ENCODE measurements around the gene MEIKIN.

Gene MEIKIN, protein sequence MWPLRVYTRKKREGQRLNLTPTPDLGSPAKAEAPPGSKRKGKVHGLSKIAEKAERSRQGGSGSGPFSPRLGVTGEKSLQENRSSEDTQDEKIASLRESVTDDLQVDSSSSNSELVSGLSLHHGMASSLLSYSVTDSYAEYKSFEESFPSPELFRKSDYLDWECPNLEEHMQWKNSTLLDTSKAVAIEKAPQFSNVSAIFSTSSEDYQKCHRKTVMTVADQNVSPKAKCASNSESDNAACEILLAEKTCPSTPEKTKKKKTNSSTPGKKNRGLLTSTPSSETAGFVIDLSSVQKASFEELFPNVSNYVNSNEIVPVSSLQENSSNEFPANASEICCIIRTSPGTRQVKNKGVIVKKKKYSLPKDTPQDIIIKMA

DNA sequence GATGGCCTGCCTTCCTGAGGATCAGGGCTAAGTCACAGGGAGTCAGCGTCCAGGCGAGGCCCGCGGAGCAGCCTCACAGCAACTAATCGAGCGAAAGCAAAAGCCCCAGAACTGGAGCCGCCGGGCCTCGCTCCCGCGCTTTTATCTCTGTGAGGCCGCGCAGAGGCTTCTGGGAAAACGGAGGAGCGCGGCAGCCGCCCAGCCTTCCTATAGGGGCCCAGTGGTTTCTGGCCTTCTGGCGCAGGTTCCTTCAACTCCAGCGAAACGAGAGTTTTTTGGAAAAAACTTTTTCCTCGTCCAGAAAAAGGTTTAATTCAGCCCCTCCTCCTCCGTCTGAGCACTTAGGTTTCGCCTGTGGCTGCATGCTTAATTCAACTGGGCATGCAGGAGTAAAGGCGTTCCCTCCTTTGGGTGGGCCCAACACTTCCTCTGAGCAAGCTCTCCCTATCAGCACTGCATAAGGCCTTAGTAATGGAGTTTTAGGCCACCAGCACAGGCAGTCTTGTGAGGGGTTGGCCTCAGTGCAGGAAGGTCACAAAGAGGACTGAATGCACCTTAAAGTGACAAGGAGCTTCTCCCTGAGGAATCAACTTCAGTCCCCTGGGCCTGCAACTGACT, at the start of gene MEIKIN:
MEIKIN (minus strand) TSS at position 113 of the 618 bp plus-strand sequence. CDS start 158 bp downstream, outside the sequence.
- DNase-seq: no peak

GRCh38 chr5:131994533-131995226, 49.2 kb upstream of the MEIKIN start:
- DNase-seq: no peak

GRCh38 chr5:131994090-131994489, 48.6 kb upstream of the MEIKIN start:
- DNase-seq: no peak

- DNase-seq: no peak
These were observed 48.2 kb upstream of the MEIKIN start for GRCh38 chr5:131993676-131994075.

GRCh38 chr5:131992370-131992769, 46.9 kb upstream of the MEIKIN start:
- no peak for DNase-seq

DNA sequence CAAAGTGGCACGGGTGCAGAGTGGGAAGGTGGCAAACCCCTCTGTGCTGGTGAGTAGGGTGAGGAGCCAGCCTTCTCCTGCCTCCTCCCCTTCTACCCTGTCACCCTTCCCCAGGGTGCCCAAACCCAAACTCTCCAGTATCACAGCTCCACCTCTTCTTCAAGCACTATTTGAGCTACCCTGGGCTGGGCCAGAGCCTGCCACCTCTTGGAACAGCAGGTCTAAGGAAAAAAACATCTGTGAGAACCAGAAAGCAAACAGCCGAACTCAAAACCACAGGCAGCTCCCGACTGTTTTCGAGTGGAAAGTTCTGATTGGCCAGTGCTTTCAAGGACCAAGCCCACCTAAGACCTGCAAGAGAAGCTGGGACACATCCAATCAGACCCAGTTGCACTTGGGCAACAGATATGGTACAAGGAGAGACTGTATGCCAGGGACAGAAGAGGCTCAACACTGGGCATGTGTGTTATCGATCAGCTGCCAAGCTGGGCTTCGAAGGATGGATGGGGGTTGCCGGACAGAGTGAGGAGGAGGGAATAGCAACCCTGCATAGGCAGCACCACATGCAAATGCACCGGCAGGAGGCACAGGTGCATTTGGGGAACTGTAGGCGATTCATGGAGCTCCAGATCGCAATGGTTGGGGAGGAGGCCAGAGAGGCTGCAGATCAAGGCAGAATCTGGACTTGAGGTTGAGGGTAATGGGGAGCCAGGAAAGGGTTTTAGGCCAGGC, 46.3 kb upstream of the MEIKIN start:
- DNase-seq: no peak

- no peak for DNase-seq
These were observed 45.3 kb upstream of the MEIKIN start for GRCh38 chr5:131990716-131991115.

GRCh38 chr5:131988601-131989000, 43.1 kb upstream of the MEIKIN start:
- DNase-seq: no peak

- DNase-seq: no peak
These were observed 41.8 kb upstream of the MEIKIN start for GRCh38 chr5:131987251-131987650.

DNA sequence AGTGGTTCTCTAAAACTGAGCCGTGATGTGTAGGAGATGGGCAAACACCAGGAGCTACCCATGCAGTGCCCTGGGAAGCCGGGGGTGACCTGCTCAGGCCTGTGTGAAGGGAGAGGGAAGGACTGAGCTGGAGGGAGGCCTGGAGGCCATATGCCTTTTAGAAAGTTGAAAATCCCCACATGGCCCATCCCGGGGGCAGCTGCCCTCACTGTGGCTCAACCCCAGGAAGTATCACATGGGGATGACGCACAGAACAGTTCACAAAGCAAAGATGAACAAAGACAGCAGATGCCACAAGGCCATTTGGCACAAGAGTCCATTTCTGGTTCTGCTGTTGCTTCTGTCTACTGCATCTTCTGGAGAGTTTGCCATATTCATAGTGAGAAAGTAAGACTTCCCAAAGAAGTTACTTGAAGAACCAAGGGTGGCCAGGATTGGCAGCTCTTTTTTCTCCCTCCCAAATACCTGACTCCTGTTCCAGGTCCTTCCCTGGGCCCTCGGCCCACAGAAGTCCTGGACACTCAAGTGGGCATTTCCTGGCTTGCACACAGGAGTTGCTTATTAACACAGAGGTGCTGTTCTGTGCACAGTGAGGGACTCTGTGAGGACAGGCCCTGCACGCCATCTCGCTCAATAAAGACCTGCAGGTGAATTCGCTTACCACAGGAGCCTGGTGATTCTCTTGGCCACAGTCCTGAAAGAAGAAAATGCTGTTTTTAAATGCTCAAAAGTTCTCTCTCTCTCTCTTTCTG, 40.9 kb upstream of the MEIKIN start:
- DNase-seq: no peak

DNA sequence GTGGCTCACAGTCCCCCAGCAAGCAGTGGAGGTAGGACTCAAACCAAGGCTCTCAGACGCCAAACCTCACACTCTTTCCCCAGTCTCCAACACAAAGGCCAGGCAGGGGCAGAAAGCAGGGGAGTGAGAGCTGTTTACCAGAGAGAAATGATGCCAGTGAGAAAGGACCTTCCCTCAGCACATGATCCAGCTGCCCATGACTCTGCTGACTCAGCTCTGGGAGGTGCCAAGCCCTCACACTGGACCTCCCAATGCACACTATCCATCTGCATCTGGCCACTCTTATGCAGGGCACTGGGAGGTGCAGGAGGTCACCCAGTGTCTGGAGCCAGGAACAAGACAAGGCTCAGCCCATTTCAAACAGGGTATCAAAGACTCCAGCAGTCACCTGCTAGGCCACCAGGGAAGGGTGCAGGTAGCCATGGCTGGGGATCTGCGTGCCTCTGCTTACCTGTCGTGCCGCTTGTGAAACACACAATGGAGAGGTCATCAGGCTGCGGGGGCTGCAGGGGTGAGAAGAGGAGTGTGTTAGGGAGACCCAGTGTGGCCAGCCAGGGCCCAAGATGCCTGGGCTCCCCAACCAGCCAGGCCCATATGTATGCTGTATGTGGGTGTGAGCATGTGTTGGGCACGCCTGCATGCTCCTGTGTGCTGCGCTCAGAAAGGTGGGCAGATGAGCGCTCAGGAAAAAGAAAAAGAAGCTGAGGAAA, 39.6 kb upstream of the MEIKIN start:
- DNase-seq: no peak

GRCh38 chr5:131983244-131983771, 37.8 kb upstream of the MEIKIN start:
- DNase-seq: no peak

DNA sequence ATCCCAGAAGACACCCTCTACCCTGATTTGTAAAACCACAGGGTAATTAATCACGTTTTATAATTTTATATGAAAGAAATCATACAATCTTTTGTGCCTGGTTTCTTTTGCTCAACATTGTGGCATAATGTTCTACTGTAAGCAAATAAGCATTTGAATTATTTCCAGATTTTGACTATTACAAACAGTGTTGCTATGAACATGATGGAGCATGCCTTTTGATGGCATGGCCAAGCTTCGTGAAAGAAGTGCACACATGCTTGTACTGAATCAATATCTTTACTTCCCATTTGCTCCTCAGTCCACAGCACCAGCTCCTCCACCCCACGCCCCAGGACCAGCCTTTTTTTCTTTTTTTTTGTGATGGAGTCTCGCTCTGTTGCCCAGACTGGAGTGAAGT, 36.1 kb upstream of the MEIKIN start:
- no peak for DNase-seq

DNA sequence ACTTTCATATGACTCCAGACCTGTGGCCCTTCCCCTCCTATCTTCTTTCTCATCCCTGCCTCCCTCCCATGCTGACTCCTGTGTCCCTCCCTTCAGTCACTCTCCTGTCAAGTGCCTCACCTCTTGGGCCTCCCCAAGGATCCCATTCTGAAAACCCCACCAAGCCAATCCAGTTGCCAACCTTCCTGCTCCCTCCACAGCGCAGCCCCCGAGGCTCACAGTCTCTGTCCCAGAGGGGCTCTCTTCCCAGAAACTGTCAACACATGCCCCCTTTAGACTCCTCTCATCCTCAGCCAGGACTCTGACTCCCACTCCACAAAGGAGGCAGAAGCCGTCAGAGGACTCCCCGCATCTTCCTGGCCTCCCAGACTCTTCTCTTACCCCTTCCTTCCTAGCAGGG, 35.2 kb upstream of the MEIKIN start:
- no peak for DNase-seq

GRCh38 chr5:131979816-131980215, 34.4 kb upstream of the MEIKIN start:
- no peak for DNase-seq

- DNase-seq: no peak
These were observed 31.7 kb upstream of the MEIKIN start for GRCh38 chr5:131977212-131977604.

DNA sequence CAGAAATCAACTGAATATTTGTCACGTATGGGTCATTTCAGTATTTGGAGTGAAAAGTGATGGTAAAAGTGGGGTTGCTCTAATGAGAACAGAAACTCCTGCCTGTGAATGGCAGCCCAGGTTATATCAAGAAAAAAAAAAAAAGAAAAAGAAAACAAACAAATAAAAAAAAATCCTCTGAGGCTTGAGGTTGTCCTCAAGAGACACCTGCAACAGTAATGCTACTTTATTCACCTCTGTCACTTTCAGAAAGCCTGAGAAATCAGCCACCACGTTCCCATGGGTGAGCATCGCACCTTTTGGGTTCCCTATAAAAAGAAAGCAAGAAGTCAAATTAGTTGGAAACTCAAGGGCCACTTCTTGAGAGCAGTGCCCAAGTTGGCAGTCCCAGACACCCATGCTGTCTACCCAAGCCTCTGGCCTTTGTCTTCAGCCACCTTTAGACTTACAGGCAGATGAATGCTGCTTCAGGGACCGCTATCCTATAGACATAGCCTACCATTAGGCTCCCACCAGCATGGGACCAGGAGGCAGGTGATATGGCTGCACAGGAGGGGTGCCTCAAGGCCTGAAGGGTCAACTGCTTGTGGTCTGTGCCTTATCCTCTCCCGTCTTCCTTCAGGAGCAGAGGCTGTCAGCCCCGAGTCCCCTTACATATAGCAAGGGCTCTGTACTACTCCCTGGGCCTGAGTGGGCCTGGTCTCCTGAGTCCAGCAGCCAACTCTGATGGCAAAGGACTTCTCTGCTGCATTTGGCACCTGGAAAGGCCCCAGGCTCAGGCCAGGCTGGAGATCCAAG, 31.1 kb upstream of the MEIKIN start:
- no peak for DNase-seq

GRCh38 chr5:131974956-131975726, 29.7 kb upstream of the MEIKIN start:
- DNase-seq: no peak

- DNase-seq: no peak
These were observed 29.1 kb upstream of the MEIKIN start for GRCh38 chr5:131974622-131974955.

DNA sequence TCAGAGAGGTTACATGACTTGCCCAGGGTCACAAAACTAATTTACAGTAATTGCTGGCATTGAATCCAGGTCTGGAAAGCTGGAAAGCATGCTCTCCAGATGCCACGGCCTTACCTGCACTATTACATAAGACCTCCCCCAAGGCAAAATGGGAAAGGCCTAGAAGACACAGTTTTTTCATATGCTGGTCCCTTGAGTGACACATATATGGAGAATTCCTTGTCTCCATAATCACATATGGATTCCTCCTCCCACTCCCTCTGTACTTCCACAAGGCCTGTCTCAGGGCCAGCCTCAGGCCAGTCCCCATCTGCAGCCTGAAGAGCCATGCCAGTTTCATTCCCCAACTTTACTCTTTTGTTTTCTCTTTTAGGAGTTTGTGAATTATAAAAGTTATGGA, 28.6 kb upstream of the MEIKIN start:
- DNase-seq: no peak

Data from activated CD4-positive, alpha-beta T cell treated with anti-CD3 and anti-CD28 coated beads for 1 hour (primary cell).